OCI-M1 (cell line): ENCODE results near the gene ADAMTS18.

Experiments
- DNase-seq: peaks from one replicate; lab custom pipeline; 2025; lab: John Stamatoyannopoulos, UW

ADAMTS18 gene

DNA sequence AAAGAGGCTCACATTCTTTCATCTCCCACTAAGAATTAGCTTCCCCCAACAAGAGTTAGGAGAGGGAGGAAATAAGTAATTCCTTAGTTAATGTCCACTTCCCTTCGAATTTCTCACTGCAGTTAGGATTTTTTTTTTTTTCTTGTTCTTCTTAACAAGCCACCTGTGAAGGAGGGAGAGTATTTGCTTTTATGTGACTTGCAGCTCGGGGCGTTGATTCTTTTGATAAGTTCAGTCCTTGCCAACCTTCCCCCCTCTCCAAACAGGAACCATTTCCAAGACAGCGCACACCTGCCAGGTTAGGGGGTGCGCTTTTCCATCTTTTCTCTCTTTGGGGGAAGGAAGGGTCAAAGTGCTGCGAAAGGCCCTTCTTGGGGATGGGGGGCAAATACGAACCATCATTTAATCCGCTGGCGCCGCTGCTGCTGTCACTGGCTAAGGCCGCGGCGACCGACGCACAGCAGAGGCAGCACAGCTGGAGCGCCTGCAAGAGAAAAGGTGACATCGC, 758 bp downstream of the ADAMTS18 start:
- no peak for DNase-seq

DNA sequence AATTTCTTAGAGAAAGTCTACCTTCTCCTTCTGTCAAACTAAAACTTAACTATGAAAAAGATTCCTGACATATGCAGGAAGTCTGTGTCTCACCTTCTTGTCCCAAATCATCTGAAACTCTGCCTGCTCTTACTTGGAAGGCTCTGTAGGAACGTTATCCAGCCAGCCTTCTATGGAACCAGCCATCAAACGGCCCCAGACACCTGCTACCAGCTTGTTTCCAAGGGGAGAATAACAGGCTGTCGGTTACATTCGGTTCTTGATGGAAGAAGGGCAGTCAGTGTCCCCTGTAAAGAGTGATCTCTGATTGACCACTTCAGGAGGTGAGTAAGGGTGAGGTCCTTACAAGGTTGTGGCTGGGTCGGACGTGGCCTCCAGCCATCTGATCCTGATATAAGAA, 1.7 kb downstream of the ADAMTS18 start:
- no peak for DNase-seq

DNA sequence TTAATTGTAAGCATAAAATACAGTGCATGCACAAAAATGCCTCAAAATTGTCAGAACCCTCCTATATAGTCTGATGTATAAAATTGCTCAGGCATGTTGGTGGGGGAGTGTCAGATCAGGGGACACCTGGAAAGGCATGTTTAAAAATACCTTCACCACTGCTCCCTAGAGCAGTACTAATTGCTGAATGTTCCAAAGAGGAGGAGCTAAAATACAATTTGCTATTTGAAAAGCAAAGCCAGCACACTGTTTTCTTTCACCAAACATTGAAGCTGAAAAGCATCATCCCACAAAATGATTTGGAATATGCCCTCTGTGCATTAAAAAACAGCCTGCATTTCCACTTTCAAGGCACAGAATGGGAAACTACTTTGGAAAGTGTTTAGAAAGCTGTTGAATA, 2.6 kb downstream of the ADAMTS18 start:
- DNase-seq: no peak

DNA sequence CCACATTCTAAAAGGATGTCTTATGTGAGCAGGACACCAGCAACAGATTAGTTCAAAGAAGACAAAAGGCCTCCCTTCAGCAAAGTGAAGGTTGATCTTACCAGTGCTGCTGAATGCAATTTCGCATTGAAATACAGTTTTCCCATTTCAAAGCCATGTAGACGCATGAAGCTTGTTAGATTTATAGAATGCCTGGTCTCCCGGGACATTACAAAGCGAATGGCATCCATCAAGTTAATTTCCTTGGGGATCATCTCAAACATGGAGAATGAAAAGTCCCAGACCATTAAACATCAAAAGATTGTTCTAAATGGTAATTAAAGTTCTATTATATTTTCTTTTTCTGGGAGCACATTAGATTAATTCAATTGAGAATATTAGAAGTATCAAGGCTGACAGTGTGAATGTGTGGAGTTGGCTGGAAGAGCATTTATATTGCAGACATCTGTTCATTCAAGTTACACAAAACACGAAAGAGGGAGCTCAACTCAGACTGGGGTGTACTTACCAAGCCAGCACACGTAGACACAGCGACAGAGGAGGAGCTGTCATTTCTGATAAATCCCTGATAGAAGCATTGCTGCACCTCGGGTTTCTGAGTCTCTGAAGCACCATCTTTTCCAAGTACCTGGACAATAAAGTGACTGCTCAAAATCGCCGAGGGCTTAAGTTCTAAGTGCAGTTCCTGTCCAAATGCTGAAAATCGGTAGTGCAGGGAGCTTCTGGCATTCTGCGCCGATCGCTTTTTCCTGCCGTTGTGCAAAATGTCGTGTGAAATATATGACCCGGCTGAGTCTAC, 3.8 kb downstream of the ADAMTS18 start:
- DNase-seq: no peak

DNA sequence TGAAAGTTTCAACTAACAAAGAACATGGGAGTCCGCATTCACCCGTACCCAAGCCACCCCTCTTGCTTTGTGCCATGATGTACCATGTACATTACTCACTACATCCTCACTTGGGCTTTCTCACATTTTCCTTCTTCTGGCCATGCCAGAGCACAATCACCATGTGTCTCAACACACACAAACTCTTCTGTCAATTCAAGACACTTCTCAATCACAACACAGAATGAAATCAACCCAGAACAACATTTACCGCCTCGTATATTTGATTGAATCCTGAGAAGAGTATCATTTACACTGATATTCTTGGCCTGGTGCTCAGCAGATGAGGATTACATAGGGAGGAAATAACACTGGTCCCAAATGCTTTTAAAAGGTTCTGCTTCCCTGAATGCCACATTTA, 4.5 kb downstream of the ADAMTS18 start:
- no peak for DNase-seq

DNA sequence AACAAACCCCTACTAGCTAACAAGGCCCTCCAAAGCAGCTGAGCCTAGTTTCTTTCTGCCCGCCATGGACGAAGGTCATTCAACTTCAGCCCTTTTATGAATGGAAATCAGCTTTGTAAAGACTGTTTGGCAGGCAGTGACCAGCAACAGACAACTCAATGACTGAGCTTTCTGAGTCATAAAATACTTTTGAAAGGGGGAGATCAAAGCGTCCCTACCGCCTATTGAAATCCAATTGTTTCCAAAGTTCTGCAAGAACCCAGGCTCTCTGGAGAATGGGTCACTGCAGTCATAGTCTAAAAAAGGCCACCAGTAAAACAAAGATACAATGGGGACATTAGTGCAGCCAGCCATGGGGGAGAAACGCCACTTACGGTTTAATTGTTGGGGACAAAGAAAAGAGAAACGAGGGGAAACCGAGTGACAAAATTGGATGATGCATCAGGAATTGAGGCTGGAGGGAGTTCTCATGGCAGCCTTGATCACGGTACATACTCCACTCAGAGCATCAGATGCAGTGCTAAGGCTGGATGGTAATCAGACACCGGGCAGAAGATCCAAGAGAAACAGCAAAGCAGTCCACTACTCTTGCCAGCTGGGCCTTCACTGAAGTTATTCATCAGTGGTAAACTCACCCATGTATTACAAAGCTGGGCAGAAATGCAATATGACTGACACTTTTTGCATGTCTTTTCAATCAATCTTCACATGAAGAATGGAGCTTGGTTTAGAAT, 9.8 kb downstream of the ADAMTS18 start:
- no peak for DNase-seq

DNA sequence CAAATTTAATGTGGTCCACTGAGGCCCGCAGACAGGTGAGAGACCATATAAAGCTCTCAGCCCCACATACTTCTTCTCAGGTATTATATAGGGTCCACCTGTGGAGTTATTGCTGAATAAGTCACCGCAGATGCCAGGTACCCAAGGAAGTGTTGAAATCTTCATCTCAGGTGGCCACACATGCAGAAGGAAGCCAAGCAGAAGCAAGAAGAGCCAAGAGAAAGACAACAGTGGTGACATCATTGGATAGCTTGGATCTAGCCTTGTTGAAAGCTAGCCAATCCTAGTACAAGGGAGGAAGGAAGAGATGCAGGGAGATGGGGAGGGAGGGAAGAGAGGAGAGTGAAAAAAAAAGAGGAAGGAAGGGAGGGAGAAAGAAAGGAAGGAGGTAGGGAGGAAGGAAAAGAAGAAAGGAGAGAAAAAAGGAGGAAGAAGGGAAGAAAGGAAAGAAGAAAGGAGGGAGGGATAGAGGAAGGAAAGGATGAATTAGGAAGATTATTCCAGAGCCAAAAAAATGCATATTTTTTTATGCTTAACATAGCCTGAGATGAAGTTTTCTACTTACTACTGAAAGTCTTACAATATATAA, 12.5 kb downstream of the ADAMTS18 start:
- DNase-seq: no peak

DNA sequence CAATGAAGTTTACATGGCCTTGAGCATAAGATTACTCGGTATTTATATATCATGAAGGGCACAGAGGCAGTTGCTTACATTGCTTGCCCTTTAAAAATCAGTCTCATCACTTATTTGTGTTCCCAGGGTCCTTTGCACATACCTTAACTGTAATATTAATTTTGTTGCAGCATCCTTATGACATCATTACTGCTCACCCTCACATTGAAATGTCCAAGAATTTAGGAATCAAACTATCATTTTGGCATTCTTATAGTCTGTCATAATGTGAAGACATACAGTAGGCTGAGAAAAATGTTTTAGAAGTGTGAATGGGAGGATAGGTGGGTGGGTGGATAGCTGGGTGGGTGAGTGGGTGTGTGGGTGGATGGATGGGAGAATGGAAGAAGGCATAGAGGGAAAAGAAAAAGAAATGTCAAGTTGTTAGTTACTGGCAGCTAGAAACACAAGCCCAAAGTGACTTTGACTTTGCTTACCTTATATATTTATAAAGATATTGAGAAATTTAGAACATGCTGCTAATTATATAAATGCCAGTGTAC, 17.8 kb downstream of the ADAMTS18 start:
- no peak for DNase-seq

DNA sequence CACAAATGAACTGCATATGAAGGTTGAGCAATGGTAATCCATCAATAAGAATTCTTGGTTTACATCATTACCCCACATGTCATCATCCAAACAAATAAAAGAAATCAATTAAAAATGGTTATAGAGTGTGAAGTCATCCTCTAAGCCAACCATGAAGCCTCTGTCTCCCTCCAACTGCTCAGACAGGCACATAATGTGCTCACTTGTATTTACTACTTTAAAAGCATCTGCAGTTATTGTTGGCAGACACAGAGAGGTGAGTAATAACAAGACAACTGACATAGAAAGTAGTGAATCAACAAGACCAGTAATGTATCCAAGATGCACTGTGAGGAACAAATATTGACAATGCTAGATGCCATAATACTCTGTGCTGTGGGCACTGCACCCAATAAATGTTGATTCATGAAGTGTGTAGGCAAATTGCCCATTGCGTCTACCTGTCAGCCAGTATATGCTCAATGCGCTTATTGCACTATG, 20.0 kb downstream of the ADAMTS18 start:
- no peak for DNase-seq

DNA sequence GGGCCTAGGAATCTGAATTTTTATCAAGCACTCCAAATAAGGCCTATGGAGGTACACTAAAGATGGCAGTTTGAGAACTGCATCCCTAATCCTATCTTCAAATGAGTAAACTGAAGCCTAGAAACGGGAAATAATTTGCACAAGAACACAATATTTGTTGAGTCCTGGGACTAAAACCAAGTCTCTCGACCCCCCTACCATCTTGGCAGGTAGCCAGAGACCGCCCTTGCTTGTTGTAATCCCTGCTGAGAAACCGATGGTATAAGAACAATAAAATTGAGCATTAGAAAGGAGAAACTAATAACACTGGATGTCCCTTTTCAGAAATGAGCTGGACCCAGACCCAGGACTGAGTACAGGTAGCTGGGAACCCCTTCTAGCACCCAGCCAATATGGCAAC, 24.4 kb downstream of the ADAMTS18 start:
- no peak for DNase-seq

DNA sequence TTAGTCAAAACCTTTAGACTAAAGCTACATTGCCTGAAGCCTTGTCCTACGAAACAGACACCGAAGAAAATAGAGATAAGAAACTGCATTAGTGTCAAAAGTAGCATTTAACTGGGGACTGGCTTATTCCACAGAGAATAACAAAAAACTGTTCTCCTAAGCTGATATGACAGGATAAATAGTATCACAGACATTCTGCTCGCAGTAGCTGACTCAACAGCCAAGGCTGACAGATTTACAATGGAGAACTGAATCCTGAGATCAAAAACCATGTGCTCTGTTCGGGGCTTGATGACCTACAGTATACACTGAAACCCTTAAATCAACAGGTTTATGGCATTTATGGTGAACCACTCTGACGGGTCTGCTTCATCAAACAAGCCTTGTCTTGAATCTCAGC, 25.5 kb downstream of the ADAMTS18 start:
- no peak for DNase-seq

DNA sequence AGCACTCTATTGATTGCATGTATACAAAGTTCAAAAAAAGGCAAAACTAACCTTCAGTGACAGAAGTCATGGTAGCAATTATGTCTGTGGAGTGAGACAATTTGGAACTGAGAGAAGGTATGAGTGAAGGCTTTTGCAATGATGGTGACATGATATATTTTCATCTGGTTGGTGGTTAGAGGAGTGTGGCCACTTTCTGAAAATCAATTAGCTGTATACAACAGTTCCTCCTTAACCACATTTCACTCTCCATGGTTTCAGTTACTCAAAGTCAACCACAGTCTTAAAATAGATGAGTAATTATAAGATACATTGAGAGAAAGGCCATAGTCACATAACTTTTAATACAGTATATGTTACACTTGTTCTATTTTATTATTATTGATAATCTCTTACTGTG, 26.2 kb downstream of the ADAMTS18 start:
- peak; percentile 36 for DNase-seq

DNA sequence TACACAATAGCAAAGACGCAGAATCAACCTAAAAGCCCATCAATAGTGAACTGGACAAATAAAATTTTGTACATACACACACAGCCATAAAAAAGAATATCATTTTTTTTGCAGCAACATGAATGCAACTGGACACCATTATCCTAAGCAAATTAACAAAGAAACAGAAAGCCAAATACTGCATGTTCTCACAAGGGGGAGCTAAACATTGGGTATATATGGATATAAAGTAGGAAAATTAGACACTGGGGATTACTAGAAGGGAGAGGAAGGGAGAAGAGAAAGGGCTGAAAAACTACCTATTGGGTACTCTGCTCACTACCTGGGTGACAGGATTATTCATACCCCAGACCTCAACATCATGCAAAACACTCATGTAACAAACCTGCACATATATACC, 28.2 kb downstream of the ADAMTS18 start:
- peak; percentile 1 for DNase-seq

DNA sequence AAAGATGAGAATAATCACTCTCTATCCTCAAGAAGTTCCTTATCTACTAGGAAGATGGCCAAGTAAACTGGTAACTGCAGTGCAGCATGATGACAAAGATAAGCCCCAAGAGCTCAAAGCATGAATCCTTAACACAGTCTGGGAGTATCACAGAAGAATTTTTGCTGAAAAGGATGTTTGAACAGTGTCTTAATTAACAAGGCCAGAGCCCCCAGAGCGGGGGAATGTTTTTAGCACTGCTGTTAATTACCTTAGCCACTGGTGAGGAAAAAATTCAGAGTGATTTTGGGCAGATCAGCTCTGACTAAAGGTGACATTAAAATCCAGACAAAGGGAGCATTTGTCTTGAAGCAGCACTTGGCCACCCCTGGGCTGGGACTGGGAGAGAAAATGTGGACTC, 30.1 kb downstream of the ADAMTS18 start:
- no peak for DNase-seq

DNA sequence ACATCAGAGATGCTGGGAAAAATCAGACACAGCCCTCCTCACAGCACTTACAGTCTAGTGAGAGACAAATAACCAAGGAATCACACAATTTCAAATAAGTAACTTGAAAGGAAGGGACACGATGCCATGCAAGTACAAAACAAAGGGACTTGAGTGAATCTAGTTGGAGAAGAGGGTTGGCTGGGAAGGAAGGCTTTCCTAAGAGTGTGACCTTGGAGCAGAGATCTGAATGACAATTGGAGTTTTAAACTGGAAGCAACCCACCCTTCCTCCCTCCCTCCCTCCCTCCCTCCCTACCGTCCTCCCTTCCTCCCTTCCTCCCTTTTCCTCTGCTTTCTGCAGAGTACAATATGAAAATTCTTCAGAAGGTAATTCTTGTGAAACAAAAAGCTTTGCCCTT, 31.1 kb downstream of the ADAMTS18 start:
- DNase-seq: no peak

DNA sequence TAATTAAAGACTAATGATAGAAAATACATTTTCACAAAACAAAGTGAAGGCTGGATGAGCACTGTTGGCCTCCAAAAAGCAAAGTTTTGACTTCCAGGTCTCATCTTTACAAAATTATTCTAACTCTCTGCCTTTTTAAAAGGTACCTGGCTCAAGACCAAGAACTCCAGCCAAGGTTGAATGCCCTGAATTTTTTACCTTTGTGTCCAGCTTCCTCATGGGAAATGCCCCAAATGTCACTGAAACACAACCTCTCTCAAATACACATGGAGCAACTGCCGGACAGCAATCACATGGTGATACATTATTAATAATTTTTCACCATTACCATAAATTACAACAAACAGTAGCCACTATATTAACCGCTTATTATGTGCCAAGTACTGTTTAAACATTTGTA, 32.2 kb downstream of the ADAMTS18 start:
- no peak for DNase-seq

DNA sequence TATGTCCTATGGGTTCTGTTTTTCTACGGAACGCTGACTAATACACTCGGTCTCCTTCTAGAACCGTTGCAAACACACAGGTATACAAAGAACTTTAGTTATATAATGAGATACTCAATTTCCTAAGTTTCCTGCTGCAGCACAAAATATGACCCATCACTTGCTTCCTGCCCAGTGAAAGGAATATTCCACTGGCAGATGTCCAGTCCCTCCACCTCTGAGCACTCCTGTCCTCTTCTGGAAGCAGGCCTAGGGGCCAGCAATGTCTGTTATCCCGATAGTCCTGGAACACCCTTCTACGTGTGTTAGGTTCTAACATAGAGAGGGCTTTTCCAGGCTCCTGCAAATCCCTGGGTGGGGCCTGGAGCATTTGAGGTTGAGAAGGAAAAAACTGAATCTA, 32.7 kb downstream of the ADAMTS18 start:
- no peak for DNase-seq

DNA sequence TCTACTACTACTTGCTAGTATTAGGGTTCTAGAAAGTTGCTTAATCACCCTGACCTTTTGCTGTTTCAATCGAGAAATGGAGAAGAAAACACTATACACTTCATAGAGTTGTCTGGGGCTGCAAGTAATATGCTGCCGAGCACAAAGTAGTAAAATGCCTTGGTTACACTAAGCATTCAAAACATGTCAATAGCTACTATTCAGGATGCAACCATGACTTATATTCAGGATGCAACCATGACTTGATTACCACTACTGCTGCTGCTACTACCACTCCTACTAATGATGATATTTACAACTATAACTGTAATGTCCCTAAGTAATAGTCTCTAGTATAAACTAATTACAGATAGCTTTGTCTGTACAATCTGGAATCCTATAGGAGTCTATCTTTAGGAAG, 35.3 kb downstream of the ADAMTS18 start:
- DNase-seq: no peak

DNA sequence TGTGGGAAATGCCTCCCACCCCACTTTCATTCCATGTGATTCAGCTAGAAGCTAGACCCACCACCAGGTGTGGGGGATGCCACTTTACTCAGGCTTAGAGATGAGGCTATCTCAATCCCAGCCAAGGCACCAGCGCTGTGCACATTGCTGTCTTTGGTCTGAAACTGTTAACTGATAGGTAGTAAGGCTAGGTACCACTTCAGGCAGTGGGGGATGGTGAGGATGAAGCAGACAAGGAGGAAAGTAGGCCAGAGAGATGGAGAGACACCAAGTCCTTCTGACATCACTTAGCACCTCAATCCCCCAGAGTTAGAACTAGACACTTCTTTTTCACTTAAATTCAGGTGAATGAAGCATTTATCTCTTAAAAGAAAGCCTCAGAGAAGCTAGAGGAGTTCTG, 35.8 kb downstream of the ADAMTS18 start:
- no peak for DNase-seq

DNA sequence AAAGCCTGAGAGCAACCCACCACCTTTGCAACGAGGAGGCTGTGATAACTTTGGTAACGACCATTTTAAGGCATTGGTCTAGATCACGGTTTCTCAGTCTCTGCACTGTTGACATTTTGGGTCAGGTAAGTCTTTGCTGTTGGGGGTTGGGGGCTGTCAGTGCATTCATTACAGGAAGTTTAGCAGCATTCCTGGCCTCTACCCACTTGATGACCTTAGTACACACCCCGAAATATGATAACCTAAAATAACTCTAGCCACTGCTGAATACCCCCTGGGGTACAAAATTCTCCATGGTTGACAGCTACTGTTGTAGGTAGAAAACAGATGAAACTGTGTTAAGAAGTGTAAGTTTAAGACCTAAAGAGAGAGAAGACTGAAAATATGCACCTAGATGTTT, 36.3 kb downstream of the ADAMTS18 start:
- DNase-seq: no peak

DNA sequence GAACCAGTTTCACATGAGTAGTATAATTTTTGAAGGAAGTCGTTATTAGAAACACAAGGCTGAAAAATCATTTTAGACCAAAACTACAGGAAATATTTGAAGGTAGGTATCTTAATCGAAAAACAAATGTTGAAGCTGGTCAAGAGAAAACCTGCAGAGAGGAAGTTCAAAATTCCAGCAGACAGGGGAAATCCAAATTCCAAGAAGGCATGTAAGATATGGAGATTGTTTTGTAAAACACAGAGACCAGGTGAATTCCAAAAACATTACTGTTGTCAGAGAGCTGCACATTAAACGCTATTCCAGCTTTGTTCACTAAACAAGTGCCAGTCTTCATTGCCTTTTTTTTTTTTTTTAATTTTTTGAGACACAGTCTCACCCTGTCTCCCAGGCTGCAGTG, 38.4 kb downstream of the ADAMTS18 start:
- no peak for DNase-seq

DNA sequence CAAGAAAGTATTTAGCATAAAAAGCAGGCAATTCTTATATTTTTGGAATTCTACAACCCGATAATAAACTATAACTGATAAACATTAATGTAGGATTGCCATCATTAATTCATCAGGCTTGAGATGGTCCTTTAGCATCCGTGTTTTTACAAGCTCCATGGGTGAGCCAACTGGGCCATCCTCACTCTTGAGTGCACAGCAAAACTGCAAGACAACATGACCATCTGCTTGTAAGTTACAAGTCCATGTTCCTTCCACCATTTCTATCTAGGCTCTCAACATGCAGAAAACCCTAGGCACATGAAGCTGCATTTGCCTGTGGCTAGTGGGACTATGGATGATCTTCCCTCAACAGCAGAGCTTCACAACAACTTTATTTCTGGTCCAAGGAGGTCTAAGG, 40.1 kb downstream of the ADAMTS18 start:
- DNase-seq: no peak

DNA sequence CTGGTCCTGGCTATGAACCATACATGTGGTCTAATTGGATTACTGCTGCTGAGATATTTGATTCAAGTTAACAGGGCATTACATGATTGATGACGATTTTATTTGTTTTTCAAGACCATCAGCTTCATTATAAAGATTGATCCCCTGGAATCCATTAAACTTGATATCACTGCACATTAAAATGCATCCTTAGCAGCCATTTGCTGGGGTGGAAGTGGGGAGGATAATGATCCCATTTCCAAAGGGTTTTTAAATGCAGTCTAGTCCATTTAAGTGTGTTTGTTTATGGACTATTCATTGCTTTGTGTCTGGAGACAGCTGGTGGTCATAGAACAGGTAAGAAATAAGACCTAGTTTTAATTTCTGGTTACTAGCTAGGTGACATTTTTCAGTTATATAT, 40.9 kb downstream of the ADAMTS18 start:
- DNase-seq: no peak
